Calu3 (cell line): ENCODE results near the gene CSF3R. TPM values are rescaled to one million over a fixed set of nuclear protein-coding genes. Genes with fewer than 3 reads are reported as not detected.
"Not testable (repeated sequence)": the region's sequence is repeated elsewhere in the genome, so short reads cannot be mapped to it uniquely, and the experiment has no call there.

Source experiments
- BruUV-seq: library from RNA; stranded (reverse); fragments of 400-500 nt; replicated peaks from 2 replicates; lab custom pipeline; 2021; lab: Mats Ljungman, UMichigan
- CTCF ChIA-PET: fragments of 300-600 bp; sonication (Branson Sonifier 250); formaldehyde crosslinking; loops from one replicate; lab custom pipeline; 2022; ENCODE audit warnings: antibody characterized with exemption; lab: Charles Lee
- DNase-seq: peaks from one replicate; pipeline ENCODE4 v3.0.0; 2022
- H3K27ac Mint-ChIP-seq: one replicate; pipeline ENCODE4 v1.8.0; 2022; ENCODE audit warnings: mixed read lengths; ENCODE audit not compliant: unreplicated experiment
- H3K27me3 Mint-ChIP-seq: one replicate; pipeline ENCODE4 v1.8.0; 2022; ENCODE audit warnings: mixed read lengths; ENCODE audit not compliant: unreplicated experiment
- H3K36me3 Mint-ChIP-seq: one replicate; pipeline ENCODE4 v1.8.0; 2022; ENCODE audit warnings: mild to moderate bottlenecking, moderate library complexity, mixed read lengths; ENCODE audit not compliant: insufficient read depth, unreplicated experiment
- H3K4me1 Mint-ChIP-seq: one replicate; pipeline ENCODE4 v1.8.0; 2022; ENCODE audit warnings: mild to moderate bottlenecking, low read depth, mixed read lengths; ENCODE audit not compliant: unreplicated experiment
- H3K4me3 Mint-ChIP-seq: one replicate; pipeline ENCODE4 v1.8.0; 2022; ENCODE audit warnings: mild to moderate bottlenecking, low read depth, moderate library complexity, mixed read lengths; ENCODE audit not compliant: unreplicated experiment
- H3K9me3 Mint-ChIP-seq: one replicate; pipeline ENCODE4 v1.8.0; 2022; ENCODE audit warnings: low read depth, mixed read lengths; ENCODE audit not compliant: unreplicated experiment
- intact Hi-C: fragments of 100-400 bp; cut with micrococcal nuclease; formaldehyde crosslinking; loops from one replicate; pipeline ENCODE4 v1.10.0; 2022; ENCODE audit not compliant: unreplicated experiment
- total RNA-seq: library from RNA; stranded (reverse); gene quantifications from 2 replicates; pipeline ENCODE4 v1.2.3, GENCODE V29; 2022
- TF ChIP-seq, protein P1 (sequence below): fragments of 200-600 bp; IDR thresholded peaks from one replicate; pipeline ENCODE4 v1.8.0; 2022; ENCODE audit warnings: antibody characterized with exemption; ENCODE audit not compliant: unreplicated experiment

CSF3R gene
- total RNA-seq, 1 experiment from 2014 or later: not detected

DNA sequence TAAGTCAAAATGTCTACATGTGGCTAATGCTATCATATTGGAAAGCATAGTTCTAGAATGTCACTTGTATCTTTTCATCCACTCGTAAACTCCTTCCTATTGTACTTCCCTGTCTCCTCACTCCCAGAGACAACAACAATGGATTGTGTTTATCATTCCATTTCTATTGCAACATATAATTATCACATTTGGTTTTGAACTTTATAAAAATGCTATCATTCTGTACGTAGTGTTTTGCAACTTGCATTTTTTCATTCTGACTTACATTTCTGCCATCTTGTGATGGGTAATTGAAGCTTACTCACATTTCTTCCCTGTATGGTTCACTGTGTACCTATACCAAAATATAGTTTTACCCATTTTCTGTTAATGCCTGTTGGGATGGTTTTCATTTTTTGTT lies 14.5 kb upstream of the CSF3R start:
- Mint-ChIP-seq H3K4me3 (no peak overlapping the region), H3K4me1 (no peaks in the 10 kb centered on the region), H3K27ac (no peak overlapping the region), H3K9me3 (no peaks in the 10 kb centered on the region), H3K36me3 (no peaks in the 10 kb centered on the region), H3K27me3 (peaks cover 33% of the 10 kb centered on the region)
- TF ChIP-seq, protein P1, sequence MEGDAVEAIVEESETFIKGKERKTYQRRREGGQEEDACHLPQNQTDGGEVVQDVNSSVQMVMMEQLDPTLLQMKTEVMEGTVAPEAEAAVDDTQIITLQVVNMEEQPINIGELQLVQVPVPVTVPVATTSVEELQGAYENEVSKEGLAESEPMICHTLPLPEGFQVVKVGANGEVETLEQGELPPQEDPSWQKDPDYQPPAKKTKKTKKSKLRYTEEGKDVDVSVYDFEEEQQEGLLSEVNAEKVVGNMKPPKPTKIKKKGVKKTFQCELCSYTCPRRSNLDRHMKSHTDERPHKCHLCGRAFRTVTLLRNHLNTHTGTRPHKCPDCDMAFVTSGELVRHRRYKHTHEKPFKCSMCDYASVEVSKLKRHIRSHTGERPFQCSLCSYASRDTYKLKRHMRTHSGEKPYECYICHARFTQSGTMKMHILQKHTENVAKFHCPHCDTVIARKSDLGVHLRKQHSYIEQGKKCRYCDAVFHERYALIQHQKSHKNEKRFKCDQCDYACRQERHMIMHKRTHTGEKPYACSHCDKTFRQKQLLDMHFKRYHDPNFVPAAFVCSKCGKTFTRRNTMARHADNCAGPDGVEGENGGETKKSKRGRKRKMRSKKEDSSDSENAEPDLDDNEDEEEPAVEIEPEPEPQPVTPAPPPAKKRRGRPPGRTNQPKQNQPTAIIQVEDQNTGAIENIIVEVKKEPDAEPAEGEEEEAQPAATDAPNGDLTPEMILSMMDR: no peak
- intact Hi-C loops: no loop called here
- CTCF ChIA-PET: no interaction called here
- no TSS peak for BruUV-seq
- no peak for DNase-seq

DNA sequence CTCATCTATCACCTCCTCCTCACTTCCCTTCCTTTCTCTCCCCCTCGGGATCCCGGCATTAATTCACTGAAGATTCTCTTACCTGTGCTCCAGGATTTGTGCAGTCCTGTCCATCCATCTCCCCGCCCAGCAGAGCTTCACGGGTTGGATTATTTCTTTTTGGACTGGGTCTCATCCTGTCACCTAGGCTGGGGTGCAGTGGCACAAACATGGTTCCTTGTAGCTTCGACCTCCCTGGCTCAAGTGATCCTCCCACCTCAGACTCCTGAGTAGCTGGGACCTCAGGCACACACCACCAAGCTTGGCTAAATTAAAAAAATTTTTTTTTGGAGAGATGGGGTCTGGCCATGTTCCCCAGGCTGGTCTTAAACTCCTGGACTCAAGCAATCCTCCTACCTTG lies 12.3 kb upstream of the CSF3R start:
- Mint-ChIP-seq H3K36me3 (no peaks in the 10 kb centered on the region), H3K27ac (no peak overlapping the region), H3K27me3 (peaks cover 44% of the 10 kb centered on the region), H3K4me3 (no peak overlapping the region), H3K9me3 (no peaks in the 10 kb centered on the region), H3K4me1 (no peaks in the 10 kb centered on the region)
- CTCF ChIA-PET: no interaction called here
- no peak for DNase-seq
- TF ChIP-seq, protein P1: no peak
- intact Hi-C loops: no loop called here
- no TSS peak for BruUV-seq

DNA sequence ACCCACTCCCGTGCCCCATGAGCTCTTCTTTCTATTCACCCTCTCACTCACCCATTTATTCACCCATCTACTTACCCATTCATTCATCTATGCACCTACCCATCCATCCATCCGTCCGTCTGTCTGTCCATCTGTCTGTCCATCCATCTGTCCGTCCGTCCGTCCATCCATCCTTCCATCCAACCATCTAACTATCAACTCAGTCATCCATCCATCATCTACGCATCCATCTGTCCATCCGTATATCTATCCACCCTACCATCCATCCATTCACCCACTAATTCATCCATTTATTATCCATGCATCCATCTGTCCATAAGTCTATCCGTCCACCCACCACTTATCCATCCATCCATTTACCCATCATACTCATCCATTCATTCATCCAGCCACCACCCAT lies 10.8 kb upstream of the CSF3R start:
- intact Hi-C loops: no loop called here
- CTCF ChIA-PET: interaction anchor here (0.6 kb wide), 1 partner anchor 33 kb away, joined by 3 read pairs; no protein-coding TSS in a partner anchor
- no peak for DNase-seq
- H3K9me3 Mint-ChIP-seq: no peaks in the 10 kb centered on the region
- peaks cover 44% of the 10 kb centered on the region for H3K27me3 Mint-ChIP-seq
- no peaks in the 10 kb centered on the region for H3K4me1 Mint-ChIP-seq
- H3K27ac Mint-ChIP-seq: no peak overlapping the region
- no peak overlapping the region for H3K4me3 Mint-ChIP-seq
- TF ChIP-seq, protein P1: no peak
- BruUV-seq: no TSS peak
- no peaks in the 10 kb centered on the region for H3K36me3 Mint-ChIP-seq

DNA sequence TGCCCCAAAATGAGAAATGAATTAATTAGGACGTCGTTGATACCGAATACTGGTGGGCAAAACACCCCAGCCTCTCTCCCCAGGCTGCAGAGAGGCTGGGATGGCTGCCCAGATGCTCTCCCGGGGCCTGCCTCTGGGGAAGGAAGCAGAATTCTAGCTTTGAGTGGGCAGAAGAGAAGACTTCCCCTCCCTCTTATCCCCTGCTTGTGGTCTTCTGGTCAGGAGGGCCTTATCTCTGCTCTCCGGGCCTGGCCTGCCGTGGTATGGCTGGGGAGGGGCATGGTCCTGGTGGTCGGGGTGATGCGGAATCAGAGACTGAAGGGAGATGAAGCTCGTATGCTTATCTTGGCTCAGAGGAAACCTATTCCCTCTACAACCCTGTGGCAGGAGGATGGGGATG lies 9.8 kb upstream of the CSF3R start:
- CTCF ChIA-PET: no interaction called here
- no peak for DNase-seq
- Mint-ChIP-seq H3K4me1 (peaks cover 2% of the 10 kb centered on the region), H3K27me3 (peaks cover 44% of the 10 kb centered on the region), H3K9me3 (no peaks in the 10 kb centered on the region), H3K36me3 (no peaks in the 10 kb centered on the region), H3K4me3 (no peak overlapping the region), H3K27ac (no peak overlapping the region)
- no TSS peak for BruUV-seq
- intact Hi-C loops: no loop called here
- TF ChIP-seq, protein P1: no peak

DNA sequence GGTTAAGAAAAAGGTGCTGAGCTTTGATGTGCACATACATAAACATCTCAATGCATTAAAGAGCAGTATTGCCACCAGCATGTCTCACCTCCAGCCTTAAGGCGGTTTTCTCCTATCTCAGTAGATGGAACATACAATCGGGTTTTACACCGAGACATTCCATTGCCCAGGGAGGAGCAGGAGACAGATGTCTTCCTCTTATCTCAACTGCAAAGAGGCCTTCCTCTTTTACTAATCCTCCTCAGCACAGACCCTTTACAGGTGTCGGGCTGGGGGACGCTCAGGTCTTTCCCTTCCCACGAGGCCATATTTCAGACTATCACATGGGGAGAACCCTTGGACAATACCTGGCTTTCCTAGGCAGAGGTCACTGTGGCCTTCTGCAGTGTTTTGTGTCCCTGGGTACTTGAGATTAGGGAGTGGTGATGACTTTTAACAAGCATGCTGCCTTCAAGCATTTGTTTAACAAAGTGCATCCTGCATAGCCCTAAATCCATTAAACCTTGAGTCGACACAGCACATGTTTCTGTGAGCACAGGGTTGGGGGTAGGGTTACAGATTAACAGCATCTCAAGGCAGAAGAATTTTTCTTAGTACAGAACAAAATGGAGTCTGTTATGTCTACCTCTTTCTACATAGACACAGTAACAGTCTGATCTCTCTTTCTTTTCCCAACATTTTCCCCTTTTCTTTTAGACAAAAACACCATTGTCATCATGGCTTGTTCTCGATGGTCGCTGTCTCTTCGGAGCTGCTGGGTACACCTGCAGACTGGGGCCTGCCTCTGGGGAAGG lies 6.7 kb upstream of the CSF3R start:
- H3K4me3 Mint-ChIP-seq, DNase-seq, intact Hi-C loops, H3K9me3 Mint-ChIP-seq, H3K36me3 Mint-ChIP-seq, H3K27ac Mint-ChIP-seq, BruUV-seq: not testable (repeated sequence)
- Mint-ChIP-seq H3K27me3 (peaks cover 34% of the 10 kb centered on the region), H3K4me1 (peaks cover 24% of the 10 kb centered on the region)
- CTCF ChIA-PET: interaction anchor here (0.6 kb wide), 1 partner anchor 55 kb away, joined by 5 read pairs; no protein-coding TSS in a partner anchor
